Gastrocnemius medialis (tissue), 4 donors: ENCODE results near the gene TAF3. TPM values are rescaled to one million over a fixed set of nuclear protein-coding genes. Genes with fewer than 3 reads are reported as not detected.

ENCODE experiments used
- ATAC-seq, 2 donors: fragments of 150-250 bp; one replicate each; pipeline ENCODE4 v1.9.1; 2016
- DNase-seq, 2 donors: peaks; one replicate each; pipeline ENCODE4 v3.0.0-alpha.2; 2019
- H3K27ac ChIP-seq, 4 donors: fragments of 200-600 bp; sonication (generic); 1 replicate in 1 of 4; 2 replicates in 3 of 4; pipeline ENCODE4 v1.5.1; 2016 to 2018; ENCODE audit warnings: mild to moderate bottlenecking in 2 of 4, moderate library complexity in 1 of 4
- H3K27me3 ChIP-seq, 3 donors: fragments of 200-600 bp; sonication (generic) in 2 of 3; 1 replicate in 1 of 3; 2 replicates in 2 of 3; pipeline versions ENCODE4 v1.5.1 to v1.6.0; 2016 to 2019; ENCODE audit warnings: mild to moderate bottlenecking in 1 of 3, moderate library complexity in 1 of 3
- H3K36me3 ChIP-seq, 2 donors: fragments of 200-600 bp; sonication (generic) in 1 of 2; one replicate each; pipeline ENCODE4 v1.5.1; 2017 to 2018
- H3K4me1 ChIP-seq, 2 donors: fragments of 200-600 bp; sonication (generic) in 1 of 2; one replicate each; pipeline ENCODE4 v1.5.1; 2016 to 2017; ENCODE audit warnings: mild to moderate bottlenecking in 2 of 2
- H3K4me3 ChIP-seq, 4 donors: fragments of 200-600 bp; sonication (generic) in 3 of 4; 1 replicate in 1 of 4; 2 replicates in 3 of 4; pipeline ENCODE4 v1.5.1; 2016 to 2019; ENCODE audit warnings: mild to moderate bottlenecking in 2 of 4
- H3K9me3 ChIP-seq, 3 donors: fragments of 200-600 bp; sonication (generic) in 2 of 3; 1 replicate in 1 of 3; 2 replicates in 2 of 3; pipeline ENCODE4 v1.5.1; 2016 to 2019
- CTCF ChIP-seq, 5 experiments: fragments of 450-650 bp in 3 of 5; fragments of 200-600 bp in 2 of 5; sonication (generic) in 2 of 5; IDR thresholded peaks in 4 of 5; conservative IDR thresholded peaks in 1 of 5; 1 replicate in 4 of 5; 2 replicates in 1 of 5; pipeline ENCODE4 v1.5.1; 2016 to 2019; ENCODE audit warnings: antibody characterized with exemption in 5 of 5, mild to moderate bottlenecking in 3 of 5, moderate library complexity in 3 of 5
- POLR2A ChIP-seq, 2 donors: fragments of 450-650 bp; IDR thresholded peaks; one replicate each; pipeline ENCODE4 v1.6.1; 2017; ENCODE audit warnings: antibody characterized with exemption in 2 of 2, mild to moderate bottlenecking in 2 of 2, moderate library complexity in 2 of 2
- in situ Hi-C, 4 donors: fragments of 200-750 bp; cut with MboI; loops; one replicate each; pipeline versions ENCODE4 v1.15.0 to v1.8.0; 2017; ENCODE audit warnings: low sequenced_read_pairs in 4 of 4
- intact Hi-C: fragments of 100-400 bp; cut with DNase I; formaldehyde crosslinking; loops from one replicate; pipeline ENCODE4 v1.15.1; 2023; ENCODE audit warnings: low total_unique reads
- total RNA-seq, 4 donors: library from RNA; depleted of rRNA; stranded (reverse); fragments of >200 nt; gene quantifications; one replicate each; pipeline versions ENCODE4 v1.1.0 to v1.2.3, GENCODE V29; 2016

Gene TAF3
- total RNA-seq, 4 donors from 2014 or later, result 5.0 to 14.8 (median 9.6) TPM

GRCh38 chr10:8064436-8064835 is 246.1 kb downstream of the TAF3 start:
- ATAC-seq (no peak), DNase-seq (no peak)
- Histone ChIP-seq H3K4me3 (no peak overlapping the region), H3K27me3 (peaks cover 40 to 63% (median 61%) of the 10 kb centered on the region in 3 donors), H3K27ac (no peak overlapping the region), H3K36me3 (no peaks in the 10 kb centered on the region), H3K4me1 (no peaks in the 10 kb centered on the region), H3K9me3 (no peaks in the 10 kb centered on the region)
- in situ Hi-C loops (no loop called here), intact Hi-C loops (loop anchor here (10.0 kb wide), 1 partner anchor 300 kb away; no protein-coding TSS in a partner anchor)
- TF ChIP-seq CTCF (IDR thresholded peaks at IDR 0.05 in 4 of 5, conservative IDR thresholded peaks at IDR 0.05 in 1 of 5) (no peak), POLR2A (IDR thresholded peaks at IDR 0.05) (no peak)

- Histone ChIP-seq H3K27ac (peak overlapping the region in 1 of 4 donors; percentile 21), H3K4me1 (no peaks in the 10 kb centered on the region), H3K4me3 (no peak overlapping the region), H3K9me3 (no peaks in the 10 kb centered on the region), H3K27me3 (peaks cover 32 to 53% (median 50%) of the 10 kb centered on the region in 3 donors), H3K36me3 (no peaks in the 10 kb centered on the region)
- peak; percentile 36 to 39 for ATAC-seq
- TF ChIP-seq POLR2A (IDR thresholded peaks at IDR 0.05), result no peak
- TF ChIP-seq CTCF (IDR thresholded peaks at IDR 0.05 in 4 of 5, conservative IDR thresholded peaks at IDR 0.05 in 1 of 5), result no peak
- in situ Hi-C loops (no loop called here), intact Hi-C loops (loop anchor here (10.0 kb wide), 1 partner anchor 299 kb away; no protein-coding TSS in a partner anchor)
- no peak for DNase-seq
Measured at GRCh38 chr10:8065651-8066050, 247.3 kb downstream of the TAF3 start.

DNA sequence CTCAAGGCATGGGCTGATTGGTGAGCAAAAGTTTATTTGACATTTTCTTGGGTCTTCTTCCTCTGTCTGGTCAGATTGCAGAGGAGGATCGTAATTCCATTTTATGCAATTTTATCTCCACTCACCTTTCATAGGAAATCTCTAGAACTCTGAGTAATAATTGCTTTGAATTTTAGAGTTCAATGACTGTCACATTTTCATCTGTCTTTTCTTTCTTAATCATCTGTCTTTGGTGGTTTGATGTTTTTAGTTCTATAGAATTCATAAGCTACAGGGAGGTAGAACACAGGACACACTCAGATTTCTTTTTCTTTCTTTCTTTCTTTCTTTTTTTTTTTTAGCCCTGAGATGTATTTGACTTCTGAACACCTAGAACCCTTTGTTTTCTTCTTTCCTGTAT is 247.8 kb downstream of the TAF3 start:
- in situ Hi-C loops (no loop called here), intact Hi-C loops (loop anchor here (10.0 kb wide), 1 partner anchor 299 kb away; no protein-coding TSS in a partner anchor)
- no peak for ATAC-seq
- H3K4me3 ChIP-seq, result no peak overlapping the region
- H3K27me3 ChIP-seq, result peaks cover 28 to 49% (median 45%) of the 10 kb centered on the region in 3 donors
- H3K36me3 ChIP-seq, result no peaks in the 10 kb centered on the region
- no peaks in the 10 kb centered on the region for H3K9me3 ChIP-seq
- H3K27ac ChIP-seq, result no peak overlapping the region
- no peak for DNase-seq
- H3K4me1 ChIP-seq, result no peaks in the 10 kb centered on the region
- TF ChIP-seq POLR2A (IDR thresholded peaks at IDR 0.05) (no peak), CTCF (IDR thresholded peaks at IDR 0.05 in 4 of 5, conservative IDR thresholded peaks at IDR 0.05 in 1 of 5) (no peak)

Other genes starting within 250 kb of the TAF3 start
- 10 to 100 TPM in 1 of 4 donors, 1 to 10 TPM in 3; 3.9 to 14.0 (median 6.9) TPM for gene ITIH5, start 151.5 kb upstream of the TAF3 start, total RNA-seq
- 1 to 10 TPM in 1 of 4 donors, under 1 TPM in 1, not detected in 2; 0.55 to 1.4 TPM for gene ITIH2, start 115.2 kb upstream of the TAF3 start, total RNA-seq
- gene KIN, start 30.5 kb upstream of the TAF3 start, total RNA-seq, result 10 to 100 TPM in 1 of 4 donors, 1 to 10 TPM in 3; 1.7 to 11.4 (median 8.7) TPM
- gene ATP5F1C, start 30.3 kb upstream of the TAF3 start, total RNA-seq, result 100 to 1,000 TPM; 317 to 429 (median 402) TPM
- gene GATA3, start 236.2 kb downstream of the TAF3 start, total RNA-seq, result under 1 TPM; 0.12 to 0.61 (median 0.58) TPM